ENCODE results near the gene ATF7IP2. TPM values are rescaled to one million over a fixed set of nuclear protein-coding genes. Genes with fewer than 3 reads are reported as not detected.

ATF7IP2 gene
- total RNA-seq, 2 experiments from 2014 or later = 25.8 to 27.0 TPM

- Mint-ChIP-seq H3K4me3 (no peak overlapping the region), H3K27ac (no peak overlapping the region), H3K9me3 (peaks cover 32% of the 10 kb centered on the region), H3K4me1 (ENCODE audit: low read depth) (no peaks in the 10 kb centered on the region), H3K27me3 (no peaks in the 10 kb centered on the region), H3K36me3 (ENCODE audit: low read depth) (peaks cover 28% of the 10 kb centered on the region)
- intact Hi-C loops (cut with micrococcal nuclease) = no loop called here
- ChIA-PET POLR2A (no interaction called here), CTCF (no interaction called here)
- DNase-seq (no peak), ATAC-seq (no peak)
- no peak for TF ChIP-seq CTCF (IDR thresholded peaks at IDR 0.05)
Measured at GRCh38 chr16:10485159-10485558, 99.3 kb downstream of the ATF7IP2 start.

GRCh38 chr16:10485698-10486382, 100.0 kb downstream of the ATF7IP2 start:
- ChIA-PET POLR2A (no interaction called here), CTCF (no interaction called here)
- no peaks in the 10 kb centered on the region for H3K27me3 Mint-ChIP-seq
- H3K36me3 Mint-ChIP-seq (ENCODE audit: low read depth) = peaks cover 22% of the 10 kb centered on the region
- intact Hi-C loops (cut with micrococcal nuclease) = no loop called here
- H3K4me3 Mint-ChIP-seq = no peak overlapping the region
- peaks cover 29% of the 10 kb centered on the region for H3K9me3 Mint-ChIP-seq
- H3K4me1 Mint-ChIP-seq (ENCODE audit: low read depth) = no peaks in the 10 kb centered on the region
- H3K27ac Mint-ChIP-seq = no peak overlapping the region
- no peak for DNase-seq
- no peak for TF ChIP-seq CTCF (IDR thresholded peaks at IDR 0.05)
- ATAC-seq = no peak

- CTCF ChIA-PET = no interaction called here
- POLR2A ChIA-PET = no interaction called here
- no peak overlapping the region for H3K27ac Mint-ChIP-seq
Measured at GRCh38 chr16:10490141-10490540, 104.3 kb downstream of the ATF7IP2 start.

GRCh38 chr16:10493276-10493675, 107.4 kb downstream of the ATF7IP2 start:
- H3K36me3 Mint-ChIP-seq (ENCODE audit: low read depth) = peaks cover 8% of the 10 kb centered on the region
- TF ChIP-seq CTCF (IDR thresholded peaks at IDR 0.05) = no peak
- H3K27ac Mint-ChIP-seq = no peak overlapping the region
- no peaks in the 10 kb centered on the region for H3K4me1 Mint-ChIP-seq (ENCODE audit: low read depth)
- intact Hi-C loops (cut with micrococcal nuclease) = no loop called here
- H3K9me3 Mint-ChIP-seq = peaks cover 30% of the 10 kb centered on the region
- POLR2A ChIA-PET = no interaction called here
- no peaks in the 10 kb centered on the region for H3K27me3 Mint-ChIP-seq
- no peak overlapping the region for H3K4me3 Mint-ChIP-seq
- ATAC-seq (no peak), DNase-seq (no peak)
- CTCF ChIA-PET = interaction anchor here (1.1 to 2.0 kb wide), 4 partner anchors 17 to 238 kb away, joined by 3 to 6 read pairs (median 4); no protein-coding TSS in a partner anchor

More at GRCh38 chr16:10490141-10490540, 104.3 kb downstream of the ATF7IP2 start:
- intact Hi-C loops (cut with micrococcal nuclease) = no loop called here
- no peak for TF ChIP-seq CTCF (IDR thresholded peaks at IDR 0.05)
- Mint-ChIP-seq H3K4me1 (ENCODE audit: low read depth) (no peaks in the 10 kb centered on the region), H3K27me3 (no peaks in the 10 kb centered on the region), H3K36me3 (ENCODE audit: low read depth) (peaks cover 4% of the 10 kb centered on the region), H3K9me3 (peaks cover 21% of the 10 kb centered on the region), H3K4me3 (no peak overlapping the region)
- DNase-seq (no peak), ATAC-seq (no peak)

- H3K9me3 Mint-ChIP-seq = peaks cover 30% of the 10 kb centered on the region
- DNase-seq (no peak), ATAC-seq (no peak)
- intact Hi-C loops (cut with micrococcal nuclease) = no loop called here
- H3K36me3 Mint-ChIP-seq (ENCODE audit: low read depth) = peaks cover 8% of the 10 kb centered on the region
- ChIA-PET CTCF (interaction anchor here (1.1 kb wide), 1 partner anchor 15 kb away, joined by 3 read pairs; no protein-coding TSS in a partner anchor), POLR2A (no interaction called here)
- no peak overlapping the region for H3K27ac Mint-ChIP-seq
- no peak for TF ChIP-seq CTCF (IDR thresholded peaks at IDR 0.05)
- no peaks in the 10 kb centered on the region for H3K27me3 Mint-ChIP-seq
- H3K4me3 Mint-ChIP-seq = no peak overlapping the region
- H3K4me1 Mint-ChIP-seq (ENCODE audit: low read depth) = no peaks in the 10 kb centered on the region
Measured at GRCh38 chr16:10494343-10495030, 108.6 kb downstream of the ATF7IP2 start.

Measured in activated CD8-positive, alpha-beta T cell treated with anti-CD3 and anti-CD28 coated beads for 36 hours (primary cell).